Measurements from ENCODE around the gene CLDN22.

- TF ChIP-seq CTCF (IDR thresholded peaks at IDR 0.05; ENCODE audit: poor library complexity) (no peak), EZH2 (IDR thresholded peaks at IDR 0.05; ENCODE audit: borderline replicate concordance) (no peak), EZH2phosphoT487 (IDR thresholded peaks at IDR 0.05; ENCODE audit: low read depth, severe bottlenecking, unreplicated experiment) (no peak)
Observed at GRCh38 chr4:183344523-183345255, 24.6 kb upstream of the CLDN22 start.

All from hepatocyte (in vitro differentiated cells).